Cardiac fibroblast (primary cell): ENCODE measurements around the gene PTH2R.
"Not testable (repeated sequence)": the region's sequence is repeated elsewhere in the genome, so short reads cannot be mapped to it uniquely, and the experiment has no call there.

Experiments
- DNase-seq, 2 donors: peaks; one replicate each; pipeline versions ENCODE4 v3.0.0 to v3.0.0-alpha.2; 2010; ENCODE audit warnings: low read depth in 2 of 2
- H3K4me3 ChIP-seq, 2 donors: replicated peaks in 1 of 2; 1 replicate in 1 of 2; 2 replicates in 1 of 2; pipeline ENCODE4 v1.5.1; 2011; ENCODE audit warnings: low read depth in 2 of 2, low read length in 2 of 2, mild to moderate bottlenecking in 2 of 2, moderate library complexity in 1 of 2
- TF ChIP-seq, protein P1 (sequence below): IDR thresholded peaks from one replicate; pipeline ENCODE4 v1.5.1; 2011; ENCODE audit warnings: low read depth, mild to moderate bottlenecking, low read length, inconsistent platforms

PTH2R gene

DNA sequence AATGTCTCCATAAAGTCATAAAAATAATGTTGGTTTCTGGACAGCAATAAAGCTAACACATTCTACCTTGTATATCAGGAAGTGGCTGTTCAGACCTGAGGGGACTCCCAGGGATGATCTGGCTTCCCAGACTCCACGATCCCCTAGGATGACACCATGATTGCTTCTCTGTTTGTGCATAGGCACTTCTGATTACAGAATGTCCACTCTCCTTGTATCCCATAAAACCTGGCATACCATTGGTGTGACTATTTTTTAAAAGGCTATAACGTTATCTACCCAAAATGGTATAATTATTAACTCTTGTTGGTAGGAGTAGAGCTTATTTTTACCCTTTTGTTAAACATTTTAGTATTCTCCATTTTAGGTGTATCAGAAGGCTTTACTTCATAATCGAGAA lies 57.1 kb downstream of the PTH2R start:
- DNase-seq = no peak
- TF ChIP-seq, protein P1, sequence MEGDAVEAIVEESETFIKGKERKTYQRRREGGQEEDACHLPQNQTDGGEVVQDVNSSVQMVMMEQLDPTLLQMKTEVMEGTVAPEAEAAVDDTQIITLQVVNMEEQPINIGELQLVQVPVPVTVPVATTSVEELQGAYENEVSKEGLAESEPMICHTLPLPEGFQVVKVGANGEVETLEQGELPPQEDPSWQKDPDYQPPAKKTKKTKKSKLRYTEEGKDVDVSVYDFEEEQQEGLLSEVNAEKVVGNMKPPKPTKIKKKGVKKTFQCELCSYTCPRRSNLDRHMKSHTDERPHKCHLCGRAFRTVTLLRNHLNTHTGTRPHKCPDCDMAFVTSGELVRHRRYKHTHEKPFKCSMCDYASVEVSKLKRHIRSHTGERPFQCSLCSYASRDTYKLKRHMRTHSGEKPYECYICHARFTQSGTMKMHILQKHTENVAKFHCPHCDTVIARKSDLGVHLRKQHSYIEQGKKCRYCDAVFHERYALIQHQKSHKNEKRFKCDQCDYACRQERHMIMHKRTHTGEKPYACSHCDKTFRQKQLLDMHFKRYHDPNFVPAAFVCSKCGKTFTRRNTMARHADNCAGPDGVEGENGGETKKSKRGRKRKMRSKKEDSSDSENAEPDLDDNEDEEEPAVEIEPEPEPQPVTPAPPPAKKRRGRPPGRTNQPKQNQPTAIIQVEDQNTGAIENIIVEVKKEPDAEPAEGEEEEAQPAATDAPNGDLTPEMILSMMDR = no peak
- H3K4me3 ChIP-seq = no peak overlapping the region

DNA sequence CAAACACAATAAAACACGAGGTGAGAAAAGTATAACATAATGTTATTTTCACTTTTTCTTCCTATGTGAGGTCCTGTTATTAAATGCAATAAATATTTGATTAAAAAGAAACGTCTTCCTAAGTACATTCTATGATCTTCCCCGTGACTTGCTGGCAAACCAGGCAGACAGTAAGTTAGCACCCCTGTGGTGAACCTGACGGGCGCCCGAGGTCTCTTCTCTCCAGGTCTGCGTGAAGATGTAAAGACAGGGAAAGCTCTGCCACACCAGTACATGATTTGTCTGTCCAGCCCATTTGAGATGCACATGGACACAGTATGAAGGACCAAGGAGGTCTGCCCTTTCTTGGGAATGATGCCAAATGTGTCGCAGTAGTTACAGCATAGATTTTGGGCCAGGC lies 57.6 kb downstream of the PTH2R start:
- H3K4me3 ChIP-seq = no peak overlapping the region
- no peak for DNase-seq
- TF ChIP-seq, protein P1 = no peak

DNA sequence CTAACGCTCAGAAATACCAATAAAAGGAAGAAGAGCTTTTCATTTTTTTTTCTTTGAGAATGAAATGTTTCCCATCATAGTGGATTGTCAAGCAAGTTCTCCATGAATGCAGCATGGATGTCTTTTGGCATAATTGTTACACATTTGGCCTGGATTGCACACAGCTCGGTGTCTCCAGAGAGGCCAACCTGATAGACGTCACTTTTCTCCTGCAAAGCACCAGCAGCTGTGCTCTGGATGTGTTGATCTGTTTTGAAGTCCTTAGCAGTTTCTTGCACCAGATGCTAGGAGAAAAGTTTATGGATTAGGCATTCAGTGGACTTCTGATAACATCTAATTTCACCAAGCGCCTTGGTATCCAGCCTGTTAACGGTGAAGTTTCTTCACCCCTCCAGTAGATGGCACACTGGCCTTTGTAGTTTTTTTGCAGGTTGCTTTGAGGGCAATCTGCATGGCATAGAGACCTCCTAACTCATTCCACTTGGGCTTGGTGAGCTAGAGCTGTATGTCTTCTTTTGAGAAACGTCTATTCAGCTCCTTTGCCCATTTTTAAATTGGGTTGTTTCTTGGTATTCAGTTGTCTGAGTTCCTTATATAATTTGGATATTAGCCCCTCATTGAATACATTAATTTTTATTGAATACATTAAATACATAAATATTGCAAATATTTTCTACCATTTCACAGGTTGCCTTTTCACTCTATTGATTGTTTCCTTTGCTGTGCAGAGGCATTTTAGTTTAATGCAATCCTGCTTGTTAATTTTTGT lies 59.7 kb downstream of the PTH2R start:
- DNase-seq = peak; percentile 39 to 40
- H3K4me3 ChIP-seq = no peak overlapping the region
- TF ChIP-seq, protein P1 = peak; percentile 53

DNA sequence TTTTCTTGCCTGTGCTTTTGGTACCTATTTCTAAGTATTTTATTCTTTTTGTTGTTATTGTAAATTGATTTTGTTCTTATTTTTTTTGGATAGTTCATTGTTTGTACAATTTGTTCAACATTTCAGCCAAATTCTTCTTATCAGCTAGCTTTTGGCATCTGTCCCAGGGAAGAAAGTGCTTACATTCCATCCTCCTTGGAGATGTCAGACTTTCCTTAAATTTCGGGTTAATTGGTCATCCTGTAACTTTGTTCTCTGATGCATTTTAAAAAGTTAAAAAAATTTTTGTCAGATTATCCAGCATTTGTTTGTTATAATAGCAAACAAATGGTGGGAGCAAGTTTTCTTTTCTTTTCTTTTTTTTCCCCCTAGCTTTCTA lies 60.3 kb downstream of the PTH2R start:
- H3K4me3 ChIP-seq = no peak overlapping the region
- TF ChIP-seq, protein P1 = no peak
- DNase-seq = peak; percentile 9 to 44

DNA sequence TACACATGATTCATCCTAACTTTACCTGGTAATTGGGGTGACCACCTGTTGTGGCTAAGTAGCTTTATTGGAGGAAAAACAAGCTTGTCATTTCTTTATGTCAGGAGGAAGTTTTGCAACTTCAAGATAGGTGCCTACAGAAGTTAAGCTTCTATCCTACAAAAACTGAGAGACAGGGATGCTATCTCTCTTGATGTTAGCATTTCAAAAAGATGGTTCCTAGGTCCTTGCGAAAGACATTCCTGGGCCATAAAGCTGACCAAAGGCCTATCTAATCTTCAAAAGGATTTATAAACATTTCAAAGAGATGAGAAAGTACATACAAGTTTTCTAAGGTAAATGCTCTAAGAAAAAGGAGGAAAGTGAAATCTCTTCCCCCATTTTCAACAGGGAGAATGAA lies 61.0 kb downstream of the PTH2R start:
- TF ChIP-seq, protein P1 = no peak
- no peak for DNase-seq

DNA sequence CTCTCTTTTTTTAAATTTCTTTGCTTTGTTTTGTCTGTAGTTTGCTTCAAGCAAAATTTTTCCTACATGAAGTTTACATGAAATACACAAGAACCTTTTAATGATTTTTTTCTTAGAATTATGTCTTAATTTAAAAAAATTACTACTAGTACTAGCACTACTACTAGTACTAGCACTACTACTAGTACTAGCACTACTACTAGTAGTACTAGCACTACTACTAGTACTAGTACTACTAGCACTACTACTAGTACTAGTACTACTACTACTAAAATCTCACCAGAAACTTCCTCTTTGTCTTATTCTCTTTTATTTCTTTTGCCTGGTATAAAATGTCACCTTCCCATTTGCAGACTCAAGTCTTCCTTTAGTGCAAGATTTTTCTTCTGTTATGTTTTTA lies 71.1 kb downstream of the PTH2R start:
- H3K4me3 ChIP-seq = no peak overlapping the region
- TF ChIP-seq, protein P1 = no peak
- DNase-seq = no peak

More for the DNA sequence above, 61.0 kb downstream of the PTH2R start:
- no peak overlapping the region for H3K4me3 ChIP-seq

DNA sequence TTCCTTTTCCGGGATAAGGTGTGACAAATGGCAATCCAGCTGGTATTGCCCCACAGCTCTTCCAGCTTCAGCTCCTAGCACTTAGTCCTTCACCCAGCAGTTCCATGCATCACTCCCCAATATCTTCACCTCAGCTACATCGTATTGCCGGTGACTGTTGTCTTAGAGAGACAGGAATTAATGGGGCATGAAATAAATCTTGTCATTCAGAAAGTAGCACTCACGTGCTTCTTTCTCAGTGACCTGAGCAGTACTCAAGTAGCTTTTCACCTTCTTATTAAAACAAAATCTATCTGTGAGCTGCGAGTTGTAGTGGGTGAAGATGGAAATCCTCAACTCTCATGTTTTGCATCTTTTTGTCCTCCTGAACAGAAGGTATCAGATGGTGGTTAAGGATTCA lies 72.8 kb downstream of the PTH2R start:
- no peak for DNase-seq
- TF ChIP-seq, protein P1 = no peak
- no peak overlapping the region for H3K4me3 ChIP-seq

DNA sequence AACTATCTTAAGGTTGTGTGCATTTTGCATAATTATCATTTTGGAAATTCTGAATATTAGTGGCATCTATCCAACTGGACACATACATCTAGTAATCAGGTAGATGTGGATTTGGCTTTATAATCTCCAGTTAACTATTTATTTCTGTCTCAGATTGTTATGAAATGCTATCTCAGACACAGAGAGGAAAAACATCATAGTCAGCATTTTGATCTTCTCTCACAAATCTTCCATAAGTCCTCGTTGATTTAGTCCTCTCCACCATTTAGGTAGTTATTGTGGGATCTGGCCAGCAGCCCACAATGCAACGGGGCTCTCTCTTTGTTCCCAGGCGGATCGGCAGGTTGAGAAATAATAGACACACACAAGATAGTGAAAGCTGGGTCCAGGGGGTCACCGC lies 75.4 kb downstream of the PTH2R start:
- not testable (repeated sequence) for H3K4me3 ChIP-seq

DNA sequence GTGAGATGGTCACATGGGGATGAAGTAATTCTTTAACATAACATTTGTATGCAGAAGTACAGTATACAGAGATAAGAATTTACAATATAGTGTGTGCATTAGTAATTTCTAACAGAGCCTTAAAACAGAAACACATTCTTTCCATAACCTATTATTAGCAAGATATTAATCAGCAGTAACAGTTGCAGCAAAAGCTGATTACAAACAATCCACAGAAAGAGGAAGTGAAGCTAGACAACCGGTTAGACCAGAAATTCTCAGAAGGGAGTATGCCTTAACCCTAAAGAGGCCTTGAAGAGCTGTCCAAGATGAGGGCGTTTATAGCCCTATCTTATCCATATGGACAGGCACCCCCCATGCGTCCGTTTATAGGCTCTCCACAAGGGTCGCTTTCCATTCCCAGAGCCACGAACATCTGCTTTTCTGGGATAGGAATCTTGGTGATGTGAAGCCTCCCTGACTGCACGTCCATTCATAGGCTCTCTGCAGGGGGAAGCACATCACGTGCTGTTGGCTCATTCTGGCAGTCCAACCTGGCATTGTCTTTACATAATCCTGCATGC lies 75.9 kb downstream of the PTH2R start:
- not testable (repeated sequence) for H3K4me3 ChIP-seq, DNase-seq

More for the DNA sequence above, 75.4 kb downstream of the PTH2R start:
- DNase-seq = not testable (repeated sequence)
